PC-9 (cell line): ENCODE data around the gene ZBTB48.

ENCODE experiments used
- EZH2 ChIP-seq: fragments of 200-600 bp; sonication (generic); IDR thresholded peaks from 2 replicates; pipeline ENCODE4 v1.8.0; 2017; ENCODE audit warnings: antibody characterized with exemption, low read depth
- TF ChIP-seq, protein P1 (sequence below): fragments of 200-600 bp; sonication (generic); conservative IDR thresholded peaks from 2 replicates; pipeline ENCODE4 v1.6.1; 2017; ENCODE audit warnings: mixed run types, antibody characterized with exemption, mild to moderate bottlenecking, moderate library complexity

DNA sequence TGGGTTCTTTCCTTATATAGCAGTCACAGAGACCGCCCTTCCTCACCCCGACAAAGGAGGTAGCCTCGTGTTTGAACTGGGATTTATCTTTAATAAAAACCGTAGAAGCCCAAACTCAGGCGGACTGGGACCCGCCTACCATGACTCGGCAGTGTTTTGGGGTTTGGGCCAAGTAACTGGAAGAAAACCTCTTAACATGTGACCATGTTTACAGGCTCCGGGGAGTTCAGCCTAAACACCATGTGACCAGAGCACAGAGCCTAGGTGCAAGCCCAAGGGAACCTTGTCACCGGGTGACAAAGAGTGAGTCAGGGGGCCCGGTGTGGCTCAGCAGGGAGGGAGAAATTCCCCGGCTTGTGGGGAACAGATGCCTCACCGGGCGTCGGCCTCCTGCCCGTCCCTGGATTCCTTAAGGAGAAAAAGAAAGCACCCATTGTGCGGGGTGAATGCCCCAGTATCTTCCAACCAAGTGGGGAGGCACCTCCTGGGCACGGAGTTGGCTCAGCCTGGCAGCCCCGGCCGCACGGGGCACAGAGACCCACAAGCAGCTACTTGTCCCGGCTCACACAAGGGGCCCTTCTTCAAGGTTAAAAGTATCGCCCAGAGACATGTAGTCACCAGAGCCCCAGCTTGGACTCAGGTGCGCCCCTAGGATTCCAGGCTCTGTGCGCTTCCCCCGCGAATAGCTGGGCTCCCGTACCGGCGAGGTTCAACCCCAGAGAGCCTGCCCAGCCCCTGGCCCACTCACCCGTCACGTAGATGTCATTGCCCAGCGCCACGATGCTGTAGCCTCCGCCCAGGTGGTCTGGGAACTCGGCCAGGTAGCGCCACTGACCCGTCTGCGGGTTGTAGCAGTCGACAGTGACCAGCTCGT lies 21.5 kb downstream of the ZBTB48 start:
- TF ChIP-seq, protein P1, sequence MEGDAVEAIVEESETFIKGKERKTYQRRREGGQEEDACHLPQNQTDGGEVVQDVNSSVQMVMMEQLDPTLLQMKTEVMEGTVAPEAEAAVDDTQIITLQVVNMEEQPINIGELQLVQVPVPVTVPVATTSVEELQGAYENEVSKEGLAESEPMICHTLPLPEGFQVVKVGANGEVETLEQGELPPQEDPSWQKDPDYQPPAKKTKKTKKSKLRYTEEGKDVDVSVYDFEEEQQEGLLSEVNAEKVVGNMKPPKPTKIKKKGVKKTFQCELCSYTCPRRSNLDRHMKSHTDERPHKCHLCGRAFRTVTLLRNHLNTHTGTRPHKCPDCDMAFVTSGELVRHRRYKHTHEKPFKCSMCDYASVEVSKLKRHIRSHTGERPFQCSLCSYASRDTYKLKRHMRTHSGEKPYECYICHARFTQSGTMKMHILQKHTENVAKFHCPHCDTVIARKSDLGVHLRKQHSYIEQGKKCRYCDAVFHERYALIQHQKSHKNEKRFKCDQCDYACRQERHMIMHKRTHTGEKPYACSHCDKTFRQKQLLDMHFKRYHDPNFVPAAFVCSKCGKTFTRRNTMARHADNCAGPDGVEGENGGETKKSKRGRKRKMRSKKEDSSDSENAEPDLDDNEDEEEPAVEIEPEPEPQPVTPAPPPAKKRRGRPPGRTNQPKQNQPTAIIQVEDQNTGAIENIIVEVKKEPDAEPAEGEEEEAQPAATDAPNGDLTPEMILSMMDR, result no peak
- TF ChIP-seq EZH2, result no peak
